Chondrocyte (in vitro differentiated cells): ENCODE results near the gene KCNQ1. TPM values are rescaled to one million over a fixed set of nuclear protein-coding genes. Genes with fewer than 3 reads are reported as not detected.
A peak's percentile ranks its signal among the peaks of the same experiment; 100 is the strongest.

ENCODE experiments used
- DNase-seq: peaks from one replicate; pipeline ENCODE4 v3.0.0; 2021; ENCODE audit warnings: mixed read lengths, low spot score
- H3K27ac Mint-ChIP-seq: one replicate; pipeline ENCODE4 v1.8.0; 2021; ENCODE audit warnings: mild to moderate bottlenecking, moderate library complexity, mixed read lengths; ENCODE audit not compliant: unreplicated experiment
- H3K27me3 Mint-ChIP-seq: 2 replicates; pipeline ENCODE4 v1.8.0; 2021; ENCODE audit warnings: low read depth, mixed read lengths
- H3K36me3 Mint-ChIP-seq: 2 replicates; pipeline ENCODE4 v1.8.0; 2021; ENCODE audit warnings: low read depth, mixed read lengths
- H3K4me1 Mint-ChIP-seq: 2 replicates; pipeline ENCODE4 v1.8.0; 2021; ENCODE audit warnings: low read depth, mild to moderate bottlenecking, mixed read lengths
- H3K4me3 Mint-ChIP-seq: one replicate; pipeline ENCODE4 v1.8.0; 2021; ENCODE audit warnings: mild to moderate bottlenecking, moderate library complexity, mixed read lengths; ENCODE audit not compliant: unreplicated experiment
- H3K9me3 Mint-ChIP-seq: 2 replicates; pipeline ENCODE4 v1.8.0; 2021; ENCODE audit warnings: low read depth, mixed read lengths
- total RNA-seq: library from RNA; stranded (reverse); gene quantifications from 3 replicates; pipeline ENCODE4 v1.2.1, GENCODE V29; 2021
- TF ChIP-seq, protein P1 (sequence below): fragments of 200-600 bp; sonication (generic); IDR thresholded peaks from 2 replicates; pipeline ENCODE4 v1.5.0; 2021; ENCODE audit warnings: antibody characterized with exemption, mild to moderate bottlenecking, moderate library complexity

Gene KCNQ1
- total RNA-seq, 1 donor from 2014 or later = not detected

DNA sequence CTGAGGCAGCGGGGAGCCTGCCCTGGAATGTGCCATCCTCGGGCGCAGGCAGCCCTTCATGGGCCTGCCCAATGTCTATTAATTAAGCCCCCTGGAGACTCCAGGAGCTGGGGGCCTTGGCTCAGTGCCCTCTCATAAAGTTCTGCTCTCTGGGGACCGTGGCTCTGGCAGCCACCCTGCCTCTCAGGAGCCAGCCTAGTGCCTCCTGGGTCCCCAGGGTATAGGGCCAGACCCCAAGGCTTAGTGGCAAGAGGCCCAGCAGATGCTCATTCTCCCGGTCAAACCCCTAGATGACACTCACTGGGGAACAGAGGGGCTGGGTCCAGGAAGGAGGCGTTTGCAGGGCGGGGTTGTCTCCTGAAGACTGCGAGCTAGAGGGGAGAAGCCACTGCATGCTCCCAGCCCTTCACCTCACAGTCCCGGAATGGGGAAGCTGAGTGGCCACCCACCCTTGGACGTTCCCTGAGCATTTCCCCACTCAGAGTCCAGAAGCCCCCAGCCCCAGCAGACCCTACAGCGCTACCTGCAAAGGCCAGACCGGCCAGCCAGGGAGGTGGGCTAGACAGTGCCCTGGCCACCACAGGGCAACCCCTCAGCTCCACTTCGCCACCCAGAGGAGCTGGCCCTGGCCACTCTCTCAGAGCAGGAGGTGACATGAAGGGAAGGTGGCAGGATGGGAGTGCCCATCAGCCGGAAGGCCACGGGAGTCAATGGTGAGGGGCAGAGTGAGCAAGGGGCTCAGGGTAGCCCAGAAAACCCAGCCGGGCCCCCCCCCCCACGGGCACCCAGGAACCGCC, 357.8 kb downstream of the KCNQ1 start:
- H3K27ac Mint-ChIP-seq = no peak overlapping the region
- H3K27me3 Mint-ChIP-seq = peaks cover 9% of the 10 kb centered on the region
- H3K4me1 Mint-ChIP-seq = peaks cover 6% of the 10 kb centered on the region
- peaks cover 10% of the 10 kb centered on the region for H3K9me3 Mint-ChIP-seq
- H3K36me3 Mint-ChIP-seq = peaks cover 6% of the 10 kb centered on the region
- peak; percentile 67 for DNase-seq
- TF ChIP-seq, protein P1, sequence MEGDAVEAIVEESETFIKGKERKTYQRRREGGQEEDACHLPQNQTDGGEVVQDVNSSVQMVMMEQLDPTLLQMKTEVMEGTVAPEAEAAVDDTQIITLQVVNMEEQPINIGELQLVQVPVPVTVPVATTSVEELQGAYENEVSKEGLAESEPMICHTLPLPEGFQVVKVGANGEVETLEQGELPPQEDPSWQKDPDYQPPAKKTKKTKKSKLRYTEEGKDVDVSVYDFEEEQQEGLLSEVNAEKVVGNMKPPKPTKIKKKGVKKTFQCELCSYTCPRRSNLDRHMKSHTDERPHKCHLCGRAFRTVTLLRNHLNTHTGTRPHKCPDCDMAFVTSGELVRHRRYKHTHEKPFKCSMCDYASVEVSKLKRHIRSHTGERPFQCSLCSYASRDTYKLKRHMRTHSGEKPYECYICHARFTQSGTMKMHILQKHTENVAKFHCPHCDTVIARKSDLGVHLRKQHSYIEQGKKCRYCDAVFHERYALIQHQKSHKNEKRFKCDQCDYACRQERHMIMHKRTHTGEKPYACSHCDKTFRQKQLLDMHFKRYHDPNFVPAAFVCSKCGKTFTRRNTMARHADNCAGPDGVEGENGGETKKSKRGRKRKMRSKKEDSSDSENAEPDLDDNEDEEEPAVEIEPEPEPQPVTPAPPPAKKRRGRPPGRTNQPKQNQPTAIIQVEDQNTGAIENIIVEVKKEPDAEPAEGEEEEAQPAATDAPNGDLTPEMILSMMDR = no peak
- H3K4me3 Mint-ChIP-seq = no peak overlapping the region

DNA sequence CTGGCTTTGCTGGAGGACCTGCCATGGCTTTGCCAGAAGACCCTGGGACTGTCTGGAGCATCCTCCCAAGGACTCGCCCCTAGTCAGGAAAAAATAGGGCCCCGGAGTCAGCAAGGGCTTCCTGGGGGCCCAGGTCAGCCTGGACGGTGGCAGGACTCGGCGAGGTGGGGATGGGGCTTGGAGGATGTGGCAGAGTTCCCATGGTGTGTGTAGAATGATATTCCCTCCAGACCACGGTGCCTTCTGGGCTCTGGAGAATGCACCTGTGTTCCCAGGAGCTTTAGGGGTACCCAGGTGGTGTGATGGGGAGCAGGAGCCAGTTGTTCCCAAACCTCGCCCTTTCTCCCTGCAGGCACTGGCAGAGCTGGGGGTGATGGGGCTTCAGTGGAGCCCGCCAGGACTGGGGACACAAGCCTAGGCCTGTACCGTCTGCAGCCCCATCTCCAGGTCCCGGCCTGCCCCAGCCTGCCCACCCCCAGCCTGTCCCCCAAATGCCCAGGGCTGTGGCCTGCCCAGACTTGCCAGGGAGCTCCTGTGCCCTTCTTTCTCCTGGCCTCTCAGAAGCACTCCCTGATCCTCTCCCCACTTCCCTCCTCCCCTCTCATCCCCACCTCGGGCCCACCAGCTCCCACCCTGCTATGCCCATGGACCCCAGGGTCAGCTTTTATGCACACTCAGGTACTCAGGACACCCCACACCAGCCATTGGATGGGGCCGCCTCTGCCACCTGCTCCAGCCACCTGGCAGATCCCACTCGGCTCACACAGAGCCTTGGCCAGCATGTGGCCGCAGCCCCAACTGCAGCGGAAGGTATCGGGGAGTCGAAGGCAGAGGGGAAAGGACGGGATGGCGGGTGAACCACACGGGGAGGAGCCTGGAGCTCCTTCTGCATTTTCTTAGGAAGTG, 358.6 kb downstream of the KCNQ1 start:
- Mint-ChIP-seq H3K27me3 (peaks cover 10% of the 10 kb centered on the region), H3K9me3 (peaks cover 10% of the 10 kb centered on the region), H3K27ac (no peak overlapping the region), H3K4me1 (peaks cover 6% of the 10 kb centered on the region), H3K4me3 (no peak overlapping the region), H3K36me3 (peaks cover 6% of the 10 kb centered on the region)
- TF ChIP-seq, protein P1 = no peak
- peak; percentile 84 for DNase-seq

DNA sequence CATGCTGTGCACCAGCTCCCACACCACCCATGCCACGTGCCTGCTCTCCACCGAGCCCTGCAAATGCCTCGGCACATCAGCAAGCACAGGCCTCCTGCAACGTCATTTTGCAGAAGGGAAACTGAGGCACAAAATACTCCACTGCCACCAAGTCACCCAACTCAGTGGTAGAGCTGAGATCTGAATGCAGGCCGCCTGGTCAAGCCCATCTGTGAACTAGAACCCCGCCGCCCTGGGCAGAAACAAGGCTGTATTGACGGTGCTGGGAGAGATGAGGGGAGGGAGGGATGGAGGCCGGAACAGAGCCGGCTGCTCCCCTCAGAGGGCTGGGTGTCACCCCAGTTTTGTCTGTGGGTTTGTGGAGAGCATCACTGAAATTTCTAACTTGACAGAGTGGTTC, 359.4 kb downstream of the KCNQ1 start:
- peaks cover 2% of the 10 kb centered on the region for H3K36me3 Mint-ChIP-seq
- H3K4me3 Mint-ChIP-seq = no peak overlapping the region
- H3K27me3 Mint-ChIP-seq = peaks cover 8% of the 10 kb centered on the region
- peaks cover 6% of the 10 kb centered on the region for H3K4me1 Mint-ChIP-seq
- H3K27ac Mint-ChIP-seq = no peak overlapping the region
- DNase-seq = peak; percentile 56
- TF ChIP-seq, protein P1 = no peak
- H3K9me3 Mint-ChIP-seq = peaks cover 3% of the 10 kb centered on the region

DNA sequence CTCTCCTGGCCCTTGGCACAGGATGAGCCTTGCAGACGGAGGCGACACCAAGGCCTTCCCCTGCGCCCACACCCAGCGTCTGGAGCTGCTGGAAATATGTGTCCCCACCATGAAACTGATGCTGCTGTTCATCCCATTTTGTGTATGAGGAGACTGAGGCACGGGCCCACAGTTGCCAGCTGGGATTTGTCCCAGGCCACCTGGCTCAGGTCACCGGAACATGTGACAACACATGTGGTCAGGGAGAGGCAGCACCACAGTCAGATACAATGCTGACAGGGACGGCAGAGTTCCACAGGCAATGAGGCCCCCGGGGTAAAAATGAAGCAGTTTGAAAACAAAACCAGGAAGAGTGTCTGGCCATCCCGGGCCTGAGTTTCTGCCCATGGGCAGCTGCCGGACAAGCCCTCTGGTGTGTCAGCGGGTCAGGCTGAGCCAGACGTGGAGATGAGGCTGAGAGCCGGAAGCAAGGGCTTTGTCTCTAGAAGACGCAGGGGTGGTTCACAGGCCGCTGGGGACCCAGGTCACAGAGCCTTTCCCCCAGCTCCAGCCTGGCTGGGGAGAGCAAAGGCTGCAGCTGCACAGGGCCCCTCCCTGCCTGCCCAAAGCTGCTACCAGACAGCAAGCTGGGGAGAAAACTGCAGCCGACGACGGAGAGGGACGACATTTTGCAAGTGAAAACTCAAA, 360.0 kb downstream of the KCNQ1 start:
- TF ChIP-seq, protein P1 = no peak
- H3K9me3 Mint-ChIP-seq = peaks cover 5% of the 10 kb centered on the region
- H3K36me3 Mint-ChIP-seq = peaks cover 3% of the 10 kb centered on the region
- DNase-seq = peak; percentile 71
- peaks cover 6% of the 10 kb centered on the region for H3K4me1 Mint-ChIP-seq
- H3K27me3 Mint-ChIP-seq = peaks cover 8% of the 10 kb centered on the region
- H3K27ac Mint-ChIP-seq = no peak overlapping the region
- H3K4me3 Mint-ChIP-seq = no peak overlapping the region
